ENCODE data around the gene ERN1. TPM values are rescaled to one million over a fixed set of nuclear protein-coding genes. Genes with fewer than 3 reads are reported as not detected.
A peak's percentile ranks its signal among the peaks of the same experiment; 100 is the strongest.

ERN1 gene
- total and polyA plus RNA-seq, 2 experiments from 2014 or later, result 8.9 to 12.4 TPM

GRCh38 chr17:64039106-64039400 lies 90.9 kb downstream of the ERN1 start:
- no peaks in the 10 kb centered on the region for H3K4me1 ChIP-seq (ENCODE audit: low read depth)
- H3K9me3 ChIP-seq (ENCODE audit: low read depth), result no peaks in the 10 kb centered on the region
- H3K36me3 ChIP-seq, result no peaks in the 10 kb centered on the region
- TF ChIP-seq CTCF (IDR thresholded peaks at IDR 0.05; ENCODE audit: low read depth, low read length), result no peak
- H3K27me3 ChIP-seq, result no peaks in the 10 kb centered on the region
- no peak for DNase-seq (ENCODE audit: low read depth in 1 of 2, low spot score in 1 of 2)
- no peak overlapping the region for H3K27ac ChIP-seq
- no peak overlapping the region for H3K4me3 ChIP-seq

GRCh38 chr17:64038331-64039105 lies 91.4 kb downstream of the ERN1 start:
- no peak for TF ChIP-seq CTCF (IDR thresholded peaks at IDR 0.05; ENCODE audit: low read depth, low read length)
- no peak for DNase-seq (ENCODE audit: low read depth in 1 of 2, low spot score in 1 of 2)
- Histone ChIP-seq H3K36me3 (no peaks in the 10 kb centered on the region), H3K27ac (no peak overlapping the region), H3K4me3 (no peak overlapping the region), H3K4me1 (ENCODE audit: low read depth) (no peaks in the 10 kb centered on the region), H3K9me3 (ENCODE audit: low read depth) (no peaks in the 10 kb centered on the region), H3K27me3 (no peaks in the 10 kb centered on the region)

- H3K27me3 ChIP-seq, result no peaks in the 10 kb centered on the region
- H3K27ac ChIP-seq, result no peak overlapping the region
- DNase-seq (ENCODE audit: low read depth in 1 of 2, low spot score in 1 of 2), result no peak
- no peaks in the 10 kb centered on the region for H3K9me3 ChIP-seq (ENCODE audit: low read depth)
- H3K36me3 ChIP-seq, result no peaks in the 10 kb centered on the region
- no peaks in the 10 kb centered on the region for H3K4me1 ChIP-seq (ENCODE audit: low read depth)
- H3K4me3 ChIP-seq, result no peak overlapping the region
- no peak for TF ChIP-seq CTCF (IDR thresholded peaks at IDR 0.05; ENCODE audit: low read depth, low read length)
Observed at GRCh38 chr17:64037802-64038201, 92.1 kb downstream of the ERN1 start.

GRCh38 chr17:64037180-64037579 lies 92.8 kb downstream of the ERN1 start:
- H3K36me3 ChIP-seq, result no peaks in the 10 kb centered on the region
- no peak for DNase-seq (ENCODE audit: low read depth in 1 of 2, low spot score in 1 of 2)
- H3K4me1 ChIP-seq (ENCODE audit: low read depth), result no peaks in the 10 kb centered on the region
- TF ChIP-seq CTCF (IDR thresholded peaks at IDR 0.05; ENCODE audit: low read depth, low read length), result no peak
- H3K27me3 ChIP-seq, result no peaks in the 10 kb centered on the region
- no peaks in the 10 kb centered on the region for H3K9me3 ChIP-seq (ENCODE audit: low read depth)
- no peak overlapping the region for H3K27ac ChIP-seq
- no peak overlapping the region for H3K4me3 ChIP-seq

GRCh38 chr17:64036198-64036922 lies 93.6 kb downstream of the ERN1 start:
- peak; percentile 7 for TF ChIP-seq CTCF (IDR thresholded peaks at IDR 0.05; ENCODE audit: low read depth, low read length)
- DNase-seq (ENCODE audit: low read depth in 1 of 2, low spot score in 1 of 2), result no peak
- Histone ChIP-seq H3K27ac (no peak overlapping the region), H3K4me1 (ENCODE audit: low read depth) (no peaks in the 10 kb centered on the region), H3K36me3 (no peaks in the 10 kb centered on the region), H3K27me3 (no peaks in the 10 kb centered on the region), H3K9me3 (ENCODE audit: low read depth) (no peaks in the 10 kb centered on the region), H3K4me3 (no peak overlapping the region)

All from cardiac muscle cell (in vitro differentiated cells and primary cell).